ENCODE measurements around the gene TENT5C. TPM values are rescaled to one million over a fixed set of nuclear protein-coding genes. Genes with fewer than 3 reads are reported as not detected.

The TENT5C gene
- total and polyA plus RNA-seq, 2 of the 8 experiments (the other 6 are each of a cell fraction or from before 2014, with no cell fraction given) = 0.38 to 0.99 TPM

DNA sequence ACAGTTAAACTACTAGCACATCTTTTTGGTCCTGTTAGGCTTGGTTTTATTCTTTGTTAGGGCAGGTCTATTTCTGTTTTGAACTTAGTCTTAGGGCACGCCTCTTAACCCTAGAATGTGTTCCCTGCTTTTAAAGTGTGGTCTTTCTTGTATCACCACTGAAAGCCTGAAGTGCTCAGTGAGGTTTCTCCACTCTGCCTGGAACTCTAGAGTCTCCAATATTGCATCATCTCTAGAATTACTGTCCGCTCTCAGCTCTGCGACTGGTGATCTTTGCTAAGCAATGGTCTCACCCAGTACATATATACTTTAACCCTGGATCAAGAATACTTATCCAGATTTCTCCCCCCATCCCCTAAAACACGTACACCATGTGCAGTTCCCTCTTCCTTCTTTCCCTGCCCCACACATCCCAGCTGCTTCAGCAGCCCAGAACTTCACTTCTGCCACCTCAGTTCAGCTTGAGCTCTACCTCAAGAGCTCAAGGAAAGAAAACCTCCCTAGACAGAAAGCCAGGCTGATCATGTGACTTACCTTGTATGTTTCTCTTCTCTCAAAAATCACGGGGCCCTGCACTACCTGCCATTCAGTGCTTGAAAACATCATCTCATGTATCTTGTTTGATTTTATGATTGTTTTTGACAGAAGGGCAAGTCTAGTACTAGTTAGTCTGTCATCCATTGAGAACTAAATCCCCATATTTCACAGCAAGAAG is 59.9 kb downstream of the TENT5C start (continued):
- TF ChIP-seq, protein P1, sequence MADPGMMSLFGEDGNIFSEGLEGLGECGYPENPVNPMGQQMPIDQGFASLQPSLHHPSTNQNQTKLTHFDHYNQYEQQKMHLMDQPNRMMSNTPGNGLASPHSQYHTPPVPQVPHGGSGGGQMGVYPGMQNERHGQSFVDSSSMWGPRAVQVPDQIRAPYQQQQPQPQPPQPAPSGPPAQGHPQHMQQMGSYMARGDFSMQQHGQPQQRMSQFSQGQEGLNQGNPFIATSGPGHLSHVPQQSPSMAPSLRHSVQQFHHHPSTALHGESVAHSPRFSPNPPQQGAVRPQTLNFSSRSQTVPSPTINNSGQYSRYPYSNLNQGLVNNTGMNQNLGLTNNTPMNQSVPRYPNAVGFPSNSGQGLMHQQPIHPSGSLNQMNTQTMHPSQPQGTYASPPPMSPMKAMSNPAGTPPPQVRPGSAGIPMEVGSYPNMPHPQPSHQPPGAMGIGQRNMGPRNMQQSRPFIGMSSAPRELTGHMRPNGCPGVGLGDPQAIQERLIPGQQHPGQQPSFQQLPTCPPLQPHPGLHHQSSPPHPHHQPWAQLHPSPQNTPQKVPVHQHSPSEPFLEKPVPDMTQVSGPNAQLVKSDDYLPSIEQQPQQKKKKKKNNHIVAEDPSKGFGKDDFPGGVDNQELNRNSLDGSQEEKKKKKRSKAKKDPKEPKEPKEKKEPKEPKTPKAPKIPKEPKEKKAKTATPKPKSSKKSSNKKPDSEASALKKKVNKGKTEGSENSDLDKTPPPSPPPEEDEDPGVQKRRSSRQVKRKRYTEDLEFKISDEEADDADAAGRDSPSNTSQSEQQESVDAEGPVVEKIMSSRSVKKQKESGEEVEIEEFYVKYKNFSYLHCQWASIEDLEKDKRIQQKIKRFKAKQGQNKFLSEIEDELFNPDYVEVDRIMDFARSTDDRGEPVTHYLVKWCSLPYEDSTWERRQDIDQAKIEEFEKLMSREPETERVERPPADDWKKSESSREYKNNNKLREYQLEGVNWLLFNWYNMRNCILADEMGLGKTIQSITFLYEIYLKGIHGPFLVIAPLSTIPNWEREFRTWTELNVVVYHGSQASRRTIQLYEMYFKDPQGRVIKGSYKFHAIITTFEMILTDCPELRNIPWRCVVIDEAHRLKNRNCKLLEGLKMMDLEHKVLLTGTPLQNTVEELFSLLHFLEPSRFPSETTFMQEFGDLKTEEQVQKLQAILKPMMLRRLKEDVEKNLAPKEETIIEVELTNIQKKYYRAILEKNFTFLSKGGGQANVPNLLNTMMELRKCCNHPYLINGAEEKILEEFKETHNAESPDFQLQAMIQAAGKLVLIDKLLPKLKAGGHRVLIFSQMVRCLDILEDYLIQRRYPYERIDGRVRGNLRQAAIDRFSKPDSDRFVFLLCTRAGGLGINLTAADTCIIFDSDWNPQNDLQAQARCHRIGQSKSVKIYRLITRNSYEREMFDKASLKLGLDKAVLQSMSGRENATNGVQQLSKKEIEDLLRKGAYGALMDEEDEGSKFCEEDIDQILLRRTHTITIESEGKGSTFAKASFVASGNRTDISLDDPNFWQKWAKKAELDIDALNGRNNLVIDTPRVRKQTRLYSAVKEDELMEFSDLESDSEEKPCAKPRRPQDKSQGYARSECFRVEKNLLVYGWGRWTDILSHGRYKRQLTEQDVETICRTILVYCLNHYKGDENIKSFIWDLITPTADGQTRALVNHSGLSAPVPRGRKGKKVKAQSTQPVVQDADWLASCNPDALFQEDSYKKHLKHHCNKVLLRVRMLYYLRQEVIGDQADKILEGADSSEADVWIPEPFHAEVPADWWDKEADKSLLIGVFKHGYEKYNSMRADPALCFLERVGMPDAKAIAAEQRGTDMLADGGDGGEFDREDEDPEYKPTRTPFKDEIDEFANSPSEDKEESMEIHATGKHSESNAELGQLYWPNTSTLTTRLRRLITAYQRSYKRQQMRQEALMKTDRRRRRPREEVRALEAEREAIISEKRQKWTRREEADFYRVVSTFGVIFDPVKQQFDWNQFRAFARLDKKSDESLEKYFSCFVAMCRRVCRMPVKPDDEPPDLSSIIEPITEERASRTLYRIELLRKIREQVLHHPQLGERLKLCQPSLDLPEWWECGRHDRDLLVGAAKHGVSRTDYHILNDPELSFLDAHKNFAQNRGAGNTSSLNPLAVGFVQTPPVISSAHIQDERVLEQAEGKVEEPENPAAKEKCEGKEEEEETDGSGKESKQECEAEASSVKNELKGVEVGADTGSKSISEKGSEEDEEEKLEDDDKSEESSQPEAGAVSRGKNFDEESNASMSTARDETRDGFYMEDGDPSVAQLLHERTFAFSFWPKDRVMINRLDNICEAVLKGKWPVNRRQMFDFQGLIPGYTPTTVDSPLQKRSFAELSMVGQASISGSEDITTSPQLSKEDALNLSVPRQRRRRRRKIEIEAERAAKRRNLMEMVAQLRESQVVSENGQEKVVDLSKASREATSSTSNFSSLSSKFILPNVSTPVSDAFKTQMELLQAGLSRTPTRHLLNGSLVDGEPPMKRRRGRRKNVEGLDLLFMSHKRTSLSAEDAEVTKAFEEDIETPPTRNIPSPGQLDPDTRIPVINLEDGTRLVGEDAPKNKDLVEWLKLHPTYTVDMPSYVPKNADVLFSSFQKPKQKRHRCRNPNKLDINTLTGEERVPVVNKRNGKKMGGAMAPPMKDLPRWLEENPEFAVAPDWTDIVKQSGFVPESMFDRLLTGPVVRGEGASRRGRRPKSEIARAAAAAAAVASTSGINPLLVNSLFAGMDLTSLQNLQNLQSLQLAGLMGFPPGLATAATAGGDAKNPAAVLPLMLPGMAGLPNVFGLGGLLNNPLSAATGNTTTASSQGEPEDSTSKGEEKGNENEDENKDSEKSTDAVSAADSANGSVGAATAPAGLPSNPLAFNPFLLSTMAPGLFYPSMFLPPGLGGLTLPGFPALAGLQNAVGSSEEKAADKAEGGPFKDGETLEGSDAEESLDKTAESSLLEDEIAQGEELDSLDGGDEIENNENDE (IDR thresholded peaks at IDR 0.05; ENCODE audit: insufficient replicate concordance, low read length) = no peak
- TF ChIP-seq EP300 (IDR thresholded peaks at IDR 0.05; ENCODE audit: borderline replicate concordance in 1 of 2, low read depth in 2 of 2, low read length in 2 of 2) (no peak), PHF8 (conservative IDR thresholded peaks at IDR 0.05; ENCODE audit: low read depth, low read length) (no peak), BACH1 (IDR thresholded peaks at IDR 0.05; ENCODE audit: low read length) (no peak), NANOG (IDR thresholded peaks at IDR 0.05; ENCODE audit: insufficient read depth, low read depth, low read length, poor library complexity, severe bottlenecking) (no peak), MAFK (IDR thresholded peaks at IDR 0.05; ENCODE audit: low read depth, low read length) (no peak), KDM5A (IDR thresholded peaks at IDR 0.05; ENCODE audit: low read length) (no peak), POLR2A (IDR thresholded peaks at IDR 0.05; ENCODE audit: control extremely low read depth in 1 of 2, low read depth in 2 of 2, low read length in 2 of 2) (no peak)
- TF ChIP-seq, protein P2, sequence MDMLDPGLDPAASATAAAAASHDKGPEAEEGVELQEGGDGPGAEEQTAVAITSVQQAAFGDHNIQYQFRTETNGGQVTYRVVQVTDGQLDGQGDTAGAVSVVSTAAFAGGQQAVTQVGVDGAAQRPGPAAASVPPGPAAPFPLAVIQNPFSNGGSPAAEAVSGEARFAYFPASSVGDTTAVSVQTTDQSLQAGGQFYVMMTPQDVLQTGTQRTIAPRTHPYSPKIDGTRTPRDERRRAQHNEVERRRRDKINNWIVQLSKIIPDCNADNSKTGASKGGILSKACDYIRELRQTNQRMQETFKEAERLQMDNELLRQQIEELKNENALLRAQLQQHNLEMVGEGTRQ (IDR thresholded peaks at IDR 0.05; ENCODE audit: low read length) = no peak
